ENCODE results near the gene HUNK. TPM values are rescaled to one million over a fixed set of nuclear protein-coding genes. Genes with fewer than 3 reads are reported as not detected.

Gene HUNK
- total and polyA plus RNA-seq, 2 of the 8 experiments (the other 6 are each of a cell fraction or from before 2014, with no cell fraction given): 1.9 to 10.2 TPM

DNA sequence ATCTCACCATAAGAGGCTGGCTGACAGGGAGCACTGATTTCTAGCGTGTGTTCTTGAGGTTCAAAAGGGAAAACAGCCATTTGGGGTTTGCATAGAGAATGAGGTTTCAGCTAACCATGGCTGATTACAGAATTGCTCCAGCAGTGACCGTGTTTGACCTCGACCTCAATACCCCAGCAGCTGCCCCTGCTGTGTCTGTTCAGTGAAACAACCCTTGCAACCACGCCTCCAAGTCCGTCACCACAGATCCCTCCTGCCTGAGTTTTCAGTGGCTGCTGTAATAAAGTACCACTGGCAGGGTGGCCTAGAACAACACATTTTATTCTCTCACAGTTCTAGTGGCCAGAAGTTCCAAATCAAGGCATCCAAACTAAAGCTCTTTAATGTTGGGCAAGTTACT is 147.7 kb downstream of the HUNK start (continued):
- TF ChIP-seq SIRT6 (IDR thresholded peaks at IDR 0.05; ENCODE audit: low read length): no peak
